Measurements from ENCODE around the gene MEG3. TPM values are rescaled to one million over a fixed set of nuclear protein-coding genes. Genes with fewer than 3 reads are reported as not detected.
A peak's percentile ranks its signal among the peaks of the same experiment; 100 is the strongest.

MEG3 gene
- total RNA-seq, 1 experiment from 2014 or later: not detected

- no peak for DNase-seq (ENCODE audit: low read depth)
Measured at GRCh38 chr14:100895411-100895810, 69.5 kb downstream of the MEG3 start.

- DNase-seq (ENCODE audit: low read depth): no peak
Measured at GRCh38 chr14:100896369-100897060, 70.6 kb downstream of the MEG3 start.

GRCh38 chr14:100898465-100898864 is 72.5 kb downstream of the MEG3 start:
- DNase-seq (ENCODE audit: low read depth): no peak

- no peak for DNase-seq (ENCODE audit: low read depth)
Measured at GRCh38 chr14:100898935-100899883, 73.3 kb downstream of the MEG3 start.

- DNase-seq (ENCODE audit: low read depth): no peak
Measured at GRCh38 chr14:100899884-100900771, 74.2 kb downstream of the MEG3 start.

- DNase-seq (ENCODE audit: low read depth): peak; percentile 33
Measured at GRCh38 chr14:100900837-100901390, 75.0 kb downstream of the MEG3 start.

- no peak for DNase-seq (ENCODE audit: low read depth)
Measured at GRCh38 chr14:100901391-100902183, 75.7 kb downstream of the MEG3 start.

GRCh38 chr14:100902295-100903133 is 76.6 kb downstream of the MEG3 start:
- DNase-seq (ENCODE audit: low read depth): no peak

GRCh38 chr14:100903134-100903468 is 77.2 kb downstream of the MEG3 start:
- DNase-seq (ENCODE audit: low read depth): no peak

- DNase-seq (ENCODE audit: low read depth): no peak
Measured at GRCh38 chr14:100903672-100904185, 77.8 kb downstream of the MEG3 start, which contains the start of gene RTL1. TSS of gene RTL1 (minus strand) at chr14:100903722. CDS start at chr14:100884788, 18,934 bp downstream.

GRCh38 chr14:100904307-100905087 is 78.6 kb downstream of the MEG3 start:
- no peak for DNase-seq (ENCODE audit: low read depth)

GRCh38 chr14:100905166-100905565 is 79.2 kb downstream of the MEG3 start:
- DNase-seq (ENCODE audit: low read depth): no peak

GRCh38 chr14:100906420-100906819 is 80.5 kb downstream of the MEG3 start:
- no peak for DNase-seq (ENCODE audit: low read depth)

- peak; percentile 65 for DNase-seq (ENCODE audit: low read depth)
Measured at GRCh38 chr14:100907240-100907639, 81.3 kb downstream of the MEG3 start.

GRCh38 chr14:100909439-100909838 is 83.5 kb downstream of the MEG3 start:
- no peak for DNase-seq (ENCODE audit: low read depth)
